Activated T-cell treated with anti-CD3 and anti-CD28 coated beads, Interleukin-2, amount 50 U/mL, for 4 hours (primary cell): ENCODE measurements around the gene SPEM1. TPM values are rescaled to one million over a fixed set of nuclear protein-coding genes. Genes with fewer than 3 reads are reported as not detected.

Source experiments
- ATAC-seq, 2 donors: fragments of 200-7000 bp; cut with Tn5 transposase; one replicate each; pipeline ENCODE4 v1.10.0; 2021
- DNase-seq: peaks from one replicate; pipeline ENCODE4 v3.0.0-alpha.2; 2020
- H3K27me3 Mint-ChIP-seq: one replicate; pipeline ENCODE4 v1.8.0; 2021; ENCODE audit warnings: low read depth, mixed read lengths
- H3K36me3 Mint-ChIP-seq: one replicate; pipeline ENCODE4 v1.8.0; 2022; ENCODE audit warnings: mixed read lengths; ENCODE audit not compliant: insufficient read depth
- H3K4me1 Mint-ChIP-seq: one replicate; pipeline ENCODE4 v1.8.0; 2021; ENCODE audit warnings: low read depth, mixed read lengths
- H3K4me3 Mint-ChIP-seq: one replicate; pipeline ENCODE4 v1.8.0; 2021; ENCODE audit warnings: mild to moderate bottlenecking, moderate library complexity, mixed read lengths
- H3K9me3 Mint-ChIP-seq: one replicate; pipeline ENCODE4 v1.8.0; 2021; ENCODE audit warnings: mixed read lengths
- total RNA-seq, 3 donors: library from RNA; stranded (reverse); gene quantifications; one replicate each; pipeline ENCODE4 v1.2.1, GENCODE V29; 2021

Gene SPEM1
- total RNA-seq, 3 donors from 2014 or later = not detected

DNA sequence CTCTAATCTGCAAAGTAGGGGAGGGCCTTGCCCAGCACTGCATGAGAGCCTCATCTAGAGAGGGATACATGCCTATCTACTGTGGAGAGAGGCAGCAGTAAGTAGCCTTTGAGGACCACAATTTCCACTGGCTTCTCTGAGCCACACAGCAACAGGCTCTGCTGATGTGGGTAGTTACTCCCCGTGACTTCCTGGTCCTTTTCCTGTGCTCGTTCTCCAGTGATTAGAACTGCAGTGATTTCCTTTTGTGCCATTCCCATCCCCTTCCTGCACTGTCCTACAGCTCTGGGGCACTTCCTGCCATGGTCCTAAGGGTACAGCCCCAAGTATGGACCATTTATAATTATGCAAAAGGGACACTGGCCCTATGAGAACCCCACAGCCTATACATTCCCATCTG is 28.8 kb upstream of the SPEM1 start:
- peaks cover 14% of the 10 kb centered on the region for H3K36me3 Mint-ChIP-seq
- DNase-seq (no peak), ATAC-seq (no peak)
- no peak overlapping the region for H3K4me3 Mint-ChIP-seq
- H3K27me3 Mint-ChIP-seq = no peaks in the 10 kb centered on the region
- peaks cover 29% of the 10 kb centered on the region for H3K4me1 Mint-ChIP-seq
- no peaks in the 10 kb centered on the region for H3K9me3 Mint-ChIP-seq

DNA sequence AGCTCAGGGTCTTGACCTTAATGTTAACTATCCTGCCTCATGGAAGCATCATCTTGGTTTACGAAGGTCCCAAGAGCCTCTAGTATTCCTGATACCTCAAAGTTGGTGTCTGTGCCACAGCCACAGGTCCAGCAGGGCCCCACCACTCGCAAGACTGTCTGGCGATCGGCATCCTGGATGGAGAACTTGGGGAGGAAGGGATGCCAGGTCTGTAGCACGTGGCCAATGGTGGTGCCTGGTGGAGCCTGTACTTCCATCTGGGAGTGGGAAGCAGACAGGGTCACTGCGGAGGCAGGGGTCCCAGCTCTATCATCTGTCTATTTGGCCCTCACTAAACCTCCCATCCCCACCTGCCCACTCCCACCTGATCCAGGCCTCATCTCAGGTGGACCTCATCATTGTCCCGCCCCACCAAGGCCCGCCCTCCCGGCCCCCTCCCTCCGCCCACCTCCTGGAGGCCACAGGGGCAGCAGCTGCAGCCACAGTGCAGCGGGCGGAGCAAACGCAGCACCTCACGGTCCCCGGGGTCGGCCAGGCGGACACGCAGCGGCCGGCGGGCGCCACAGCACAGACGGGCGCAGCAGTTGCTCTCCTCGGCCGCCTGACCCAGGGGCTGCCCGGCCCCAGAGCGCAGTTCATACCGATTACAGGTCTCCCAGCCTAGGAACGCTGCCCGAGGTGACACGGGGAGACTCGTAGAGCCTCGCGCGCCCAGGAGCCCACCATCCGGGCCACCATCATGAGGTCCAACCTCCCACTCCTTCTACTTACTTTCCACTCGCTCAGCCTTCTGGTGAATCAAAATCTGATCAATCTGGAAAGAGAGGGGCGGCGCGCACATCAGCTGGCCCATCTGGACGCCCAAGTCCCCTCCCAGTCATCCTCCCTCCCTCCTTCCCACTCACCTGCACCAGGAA is 27.2 kb upstream of the SPEM1 start:
- DNase-seq = no peak
- Mint-ChIP-seq H3K4me3 (peak overlapping the region; percentile 92), H3K36me3 (peaks cover 14% of the 10 kb centered on the region), H3K9me3 (no peaks in the 10 kb centered on the region), H3K4me1 (peaks cover 29% of the 10 kb centered on the region), H3K27me3 (no peaks in the 10 kb centered on the region)
- ATAC-seq = no peak

DNA sequence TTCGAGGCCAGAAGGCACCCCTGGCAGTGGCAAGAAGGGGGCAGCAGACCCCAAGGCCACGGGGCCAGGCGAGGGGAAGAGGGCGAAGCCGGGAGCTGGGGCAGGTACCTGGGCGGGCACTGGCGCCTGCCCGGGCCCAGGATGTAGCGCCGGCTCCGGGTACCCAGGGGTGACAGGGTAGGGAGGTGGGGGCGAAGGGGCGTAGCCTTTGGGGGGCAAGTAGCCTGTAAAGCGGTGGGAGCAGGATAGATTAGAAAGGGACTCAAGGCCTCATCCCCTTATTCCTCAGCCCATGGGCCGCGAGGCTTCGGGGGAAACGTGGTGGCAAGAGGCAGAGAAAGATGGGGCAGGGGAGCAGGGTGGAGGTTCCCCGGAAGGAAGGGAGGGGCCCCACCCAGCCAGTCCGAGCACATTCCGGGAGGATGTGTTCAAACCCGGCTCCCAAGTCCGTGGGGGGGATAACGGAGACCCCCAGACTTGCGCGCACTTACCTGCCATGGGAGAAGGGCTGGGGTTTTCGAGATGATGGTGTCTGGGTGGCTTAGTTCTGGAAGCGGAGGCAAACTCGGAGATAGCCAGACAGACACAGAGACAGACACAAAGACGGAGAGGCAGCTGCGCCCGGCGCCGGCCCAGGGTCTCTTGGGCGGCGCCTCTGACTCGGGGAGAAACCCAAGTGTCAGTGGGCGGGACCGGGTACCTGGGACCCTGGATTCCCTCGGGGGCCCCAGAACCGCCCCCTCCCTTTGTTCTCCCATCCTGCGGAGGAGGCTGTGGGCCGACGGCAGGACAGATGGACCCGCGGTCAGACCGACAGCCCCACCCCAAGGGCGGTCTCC is 26.3 kb upstream of the SPEM1 start:
- Mint-ChIP-seq H3K4me3 (peak overlapping the region; percentile 92), H3K27me3 (no peaks in the 10 kb centered on the region), H3K9me3 (no peaks in the 10 kb centered on the region), H3K4me1 (peaks cover 29% of the 10 kb centered on the region), H3K36me3 (peaks cover 14% of the 10 kb centered on the region)
- DNase-seq (peak; percentile 57), ATAC-seq (peak; percentile 55 to 57)

DNA sequence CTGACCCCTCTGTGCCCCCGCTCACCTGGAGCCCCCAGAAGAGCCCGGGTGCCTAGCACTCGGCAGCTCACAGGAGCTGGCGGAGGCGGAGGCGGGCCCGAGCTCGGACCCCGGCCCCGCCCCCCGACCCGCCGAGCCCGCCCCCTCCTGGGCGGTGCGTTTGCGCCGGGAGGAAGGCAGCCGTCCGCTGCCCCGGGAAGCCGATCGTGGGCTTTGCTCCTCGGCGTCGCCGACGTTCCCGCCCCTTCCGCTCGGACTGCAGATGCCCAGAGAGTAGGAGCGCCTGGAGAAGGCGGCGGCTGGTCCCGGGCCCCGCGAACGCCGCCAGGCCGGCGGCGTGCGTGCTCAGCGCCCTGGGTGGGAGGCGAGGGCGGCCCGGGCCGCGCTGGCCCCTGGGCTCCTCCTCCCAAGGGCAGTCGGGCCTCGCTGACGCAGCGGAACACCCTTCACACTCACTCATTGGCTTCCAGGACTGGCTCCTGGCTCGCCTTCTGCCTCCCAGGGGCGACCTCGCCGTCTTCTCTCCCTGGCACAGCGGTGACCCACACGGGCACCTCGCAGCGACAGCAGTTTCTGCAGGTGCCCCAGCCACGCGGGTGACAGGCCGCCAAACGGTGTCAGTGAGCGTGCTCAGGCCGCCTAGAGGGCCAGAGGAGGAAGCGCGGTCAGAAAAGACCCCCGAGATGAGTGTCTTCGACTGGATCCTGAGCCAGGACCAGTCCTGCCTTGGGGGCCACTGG is 25.5 kb upstream of the SPEM1 start, which contains the start of gene PLSCR3:
PLSCR3 (minus strand) TSS at position 74 of the 740 bp plus-strand sequence. CDS start 415 bp downstream, outside the sequence.
- no peaks in the 10 kb centered on the region for H3K9me3 Mint-ChIP-seq
- H3K27me3 Mint-ChIP-seq = no peaks in the 10 kb centered on the region
- H3K36me3 Mint-ChIP-seq = peaks cover 8% of the 10 kb centered on the region
- ATAC-seq (peak; percentile 91 to 92), DNase-seq (peak; percentile 76)
- H3K4me3 Mint-ChIP-seq = peak within 1 kb of the TSS; percentile 92
- H3K4me1 Mint-ChIP-seq = peaks cover 30% of the 10 kb centered on the region

DNA sequence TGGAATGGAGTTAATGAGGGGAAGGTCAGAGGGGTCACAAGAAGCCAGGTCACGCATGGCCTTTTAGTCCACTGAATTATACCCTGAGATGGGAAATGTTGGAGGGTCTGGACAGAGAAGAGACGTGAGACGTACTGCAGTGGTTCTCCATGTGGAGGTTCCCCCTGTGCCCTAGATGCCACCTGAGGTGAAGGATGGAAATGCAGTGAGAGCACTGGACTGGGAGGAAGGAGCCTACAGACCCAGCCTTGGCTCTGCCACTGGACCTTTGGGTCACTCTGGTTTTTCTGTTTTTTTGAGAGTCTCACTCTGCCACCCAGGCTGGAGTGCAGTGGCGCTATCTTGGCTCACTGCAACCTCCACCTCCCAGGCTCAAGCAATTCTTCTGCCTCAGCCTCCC is 24.0 kb upstream of the SPEM1 start:
- H3K9me3 Mint-ChIP-seq = no peaks in the 10 kb centered on the region
- peaks cover 5% of the 10 kb centered on the region for H3K36me3 Mint-ChIP-seq
- no peaks in the 10 kb centered on the region for H3K27me3 Mint-ChIP-seq
- peaks cover 26% of the 10 kb centered on the region for H3K4me1 Mint-ChIP-seq
- DNase-seq = no peak
- ATAC-seq = no peak
- H3K4me3 Mint-ChIP-seq = peak overlapping the region; percentile 1

DNA sequence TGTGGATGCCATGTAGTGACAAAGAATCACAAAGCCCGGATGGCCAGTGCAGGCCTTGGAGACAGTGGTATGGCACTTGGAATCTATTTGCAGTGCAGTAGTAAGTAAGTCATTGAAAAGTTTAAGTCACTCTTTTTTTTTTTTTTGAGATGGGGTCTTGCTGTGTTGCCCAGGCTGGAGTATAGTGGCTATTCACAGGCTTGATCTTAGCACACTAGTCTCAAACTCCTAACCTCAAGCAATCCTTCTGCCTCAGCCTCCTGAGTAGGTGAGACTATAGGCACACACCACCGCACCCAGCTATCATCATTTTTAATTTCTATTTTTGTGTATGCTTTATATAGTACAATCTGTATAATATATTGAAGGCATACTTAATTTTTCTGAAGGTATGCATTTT is 21.5 kb upstream of the SPEM1 start:
- ATAC-seq (no peak), DNase-seq (no peak)
- Mint-ChIP-seq H3K27me3 (no peaks in the 10 kb centered on the region), H3K9me3 (no peaks in the 10 kb centered on the region), H3K4me3 (no peak overlapping the region), H3K36me3 (no peaks in the 10 kb centered on the region), H3K4me1 (peaks cover 15% of the 10 kb centered on the region)

DNA sequence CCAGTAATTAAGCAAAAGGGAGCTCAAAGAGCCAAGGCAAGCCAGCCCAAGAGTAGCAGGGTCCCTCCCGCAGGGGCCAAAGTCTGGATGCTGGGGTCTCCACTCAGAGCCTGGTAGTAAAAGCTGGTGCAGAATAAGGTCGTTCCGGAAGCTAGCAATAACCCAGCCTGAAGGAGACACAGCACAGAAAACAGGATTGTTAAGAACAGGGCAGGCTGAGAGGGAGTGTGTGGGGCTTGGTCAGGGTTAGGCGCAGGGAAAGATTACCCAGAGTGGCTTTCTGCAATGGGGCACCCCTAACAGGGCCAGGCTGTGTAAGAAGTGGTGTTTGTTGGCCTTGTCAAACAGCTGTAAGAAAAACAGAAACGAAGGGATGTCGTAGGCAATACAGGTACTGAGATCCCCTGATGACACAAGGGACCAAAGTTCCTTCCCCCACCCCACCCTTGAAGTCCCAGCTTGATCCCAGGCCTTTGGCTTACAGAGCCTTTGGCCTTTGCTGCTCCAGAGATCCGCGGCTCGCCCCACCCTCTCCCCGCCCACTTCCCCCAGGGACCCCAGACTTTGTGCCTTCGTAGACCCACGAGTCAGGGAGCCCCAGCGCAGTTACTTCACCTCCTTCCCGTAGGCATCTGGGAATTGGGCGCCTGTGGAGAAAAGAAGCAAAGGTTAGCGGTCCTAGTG is 16.9 kb upstream of the SPEM1 start:
- H3K27me3 Mint-ChIP-seq = no peaks in the 10 kb centered on the region
- H3K36me3 Mint-ChIP-seq = no peaks in the 10 kb centered on the region
- ATAC-seq (no peak), DNase-seq (no peak)
- H3K4me3 Mint-ChIP-seq = peak overlapping the region; percentile 93
- H3K9me3 Mint-ChIP-seq = no peaks in the 10 kb centered on the region
- peaks cover 13% of the 10 kb centered on the region for H3K4me1 Mint-ChIP-seq

DNA sequence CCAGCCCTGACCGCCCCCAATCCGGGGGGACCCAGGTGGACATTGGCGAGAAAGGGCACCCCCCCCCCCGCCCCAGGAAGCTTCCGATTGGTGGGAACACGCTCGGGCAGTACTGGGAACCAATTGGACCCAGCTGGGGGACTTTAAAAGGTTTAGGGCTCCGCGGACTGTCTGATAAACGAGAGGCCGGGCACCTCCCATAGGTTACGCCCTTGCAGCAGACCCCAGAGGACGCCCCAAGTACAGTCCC is 16.5 kb upstream of the SPEM1 start:
- no peaks in the 10 kb centered on the region for H3K36me3 Mint-ChIP-seq
- H3K4me1 Mint-ChIP-seq = peaks cover 13% of the 10 kb centered on the region
- ATAC-seq = no peak
- H3K9me3 Mint-ChIP-seq = no peaks in the 10 kb centered on the region
- H3K4me3 Mint-ChIP-seq = peak overlapping the region; percentile 93
- no peaks in the 10 kb centered on the region for H3K27me3 Mint-ChIP-seq
- DNase-seq = no peak

DNA sequence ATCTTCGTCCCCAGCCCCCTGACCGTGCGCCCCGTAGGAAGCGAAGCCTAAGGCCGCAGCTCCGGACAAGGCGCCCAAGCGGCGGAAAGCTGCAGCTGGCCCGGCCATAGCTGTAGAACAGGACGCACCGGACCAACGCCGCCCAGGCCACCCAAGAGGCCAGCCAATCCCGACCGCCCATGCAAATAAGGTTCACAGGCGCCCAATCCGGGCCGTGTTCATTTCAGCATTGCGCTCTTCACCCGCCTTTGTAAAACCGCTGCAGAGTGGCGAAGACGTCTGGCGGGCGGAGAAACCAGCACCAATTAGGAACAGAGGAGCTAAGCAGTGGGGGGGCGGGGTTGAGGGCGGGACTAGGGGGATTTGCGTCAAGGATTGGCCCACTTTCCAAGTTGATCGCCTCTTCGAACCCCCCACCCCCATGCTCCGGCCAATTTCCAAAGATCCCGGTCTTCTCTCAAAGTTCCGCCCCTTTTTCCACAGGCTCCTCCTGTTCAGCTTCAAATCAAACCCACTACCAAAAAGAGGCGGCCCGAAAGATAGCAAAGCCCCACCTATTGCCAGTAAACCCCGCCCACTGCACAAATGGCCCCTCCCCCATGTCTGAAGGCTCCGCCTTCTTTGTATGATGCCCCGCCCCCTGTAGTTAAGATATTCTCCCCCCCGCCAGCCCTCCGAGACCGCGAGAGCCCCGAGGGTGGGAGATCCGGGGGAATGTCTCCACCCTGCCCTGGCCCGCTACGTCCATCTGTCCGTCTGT is 16.0 kb upstream of the SPEM1 start, which contains the start of gene TMEM256:
TMEM256 (minus strand) TSS at position 121 of the 760 bp plus-strand sequence; CDS start at position 108, 13 bp downstream.
- H3K4me3 Mint-ChIP-seq = peak within 1 kb of the TSS; percentile 93
- DNase-seq = peak; percentile 90
- no peaks in the 10 kb centered on the region for H3K36me3 Mint-ChIP-seq
- H3K9me3 Mint-ChIP-seq = no peaks in the 10 kb centered on the region
- H3K4me1 Mint-ChIP-seq = peaks cover 13% of the 10 kb centered on the region
- H3K27me3 Mint-ChIP-seq = no peaks in the 10 kb centered on the region
- peak; percentile 91 to 94 for ATAC-seq

DNA sequence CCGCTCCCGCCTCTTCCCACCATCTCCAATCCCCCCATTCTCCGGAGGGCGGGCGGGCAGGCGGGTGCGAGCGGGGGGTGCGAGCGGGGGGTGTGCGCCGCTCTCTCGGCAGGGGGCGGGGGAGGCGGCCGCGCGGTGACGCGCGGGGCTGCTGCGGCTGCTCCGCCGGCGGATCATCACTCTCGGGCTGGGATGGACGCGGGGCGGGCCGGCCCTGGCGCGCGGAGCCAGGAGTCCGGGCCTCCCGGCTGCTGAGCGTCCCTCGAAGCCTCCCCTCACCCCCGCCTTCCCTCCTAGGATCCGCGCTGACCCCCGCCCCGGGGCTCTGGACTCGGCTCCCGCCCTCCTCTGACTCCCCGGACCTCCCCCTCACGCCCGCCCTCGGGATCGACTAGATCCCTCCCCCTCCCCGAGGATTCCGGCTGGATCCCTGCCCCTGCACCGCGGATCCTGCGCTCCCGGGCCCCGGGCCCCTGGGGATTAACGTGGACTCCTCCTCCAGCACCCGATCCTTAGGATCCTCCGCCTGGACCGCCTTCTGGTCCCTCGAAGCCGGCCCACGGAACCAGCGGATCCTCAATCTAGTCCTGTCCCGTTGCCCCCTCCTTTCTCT is 15.3 kb upstream of the SPEM1 start:
- DNase-seq (peak; percentile 64), ATAC-seq (peak; percentile 56 to 62)
- H3K4me1 Mint-ChIP-seq = peaks cover 11% of the 10 kb centered on the region
- no peaks in the 10 kb centered on the region for H3K27me3 Mint-ChIP-seq
- peak overlapping the region; percentile 93 for H3K4me3 Mint-ChIP-seq
- H3K9me3 Mint-ChIP-seq = no peaks in the 10 kb centered on the region
- no peaks in the 10 kb centered on the region for H3K36me3 Mint-ChIP-seq

DNA sequence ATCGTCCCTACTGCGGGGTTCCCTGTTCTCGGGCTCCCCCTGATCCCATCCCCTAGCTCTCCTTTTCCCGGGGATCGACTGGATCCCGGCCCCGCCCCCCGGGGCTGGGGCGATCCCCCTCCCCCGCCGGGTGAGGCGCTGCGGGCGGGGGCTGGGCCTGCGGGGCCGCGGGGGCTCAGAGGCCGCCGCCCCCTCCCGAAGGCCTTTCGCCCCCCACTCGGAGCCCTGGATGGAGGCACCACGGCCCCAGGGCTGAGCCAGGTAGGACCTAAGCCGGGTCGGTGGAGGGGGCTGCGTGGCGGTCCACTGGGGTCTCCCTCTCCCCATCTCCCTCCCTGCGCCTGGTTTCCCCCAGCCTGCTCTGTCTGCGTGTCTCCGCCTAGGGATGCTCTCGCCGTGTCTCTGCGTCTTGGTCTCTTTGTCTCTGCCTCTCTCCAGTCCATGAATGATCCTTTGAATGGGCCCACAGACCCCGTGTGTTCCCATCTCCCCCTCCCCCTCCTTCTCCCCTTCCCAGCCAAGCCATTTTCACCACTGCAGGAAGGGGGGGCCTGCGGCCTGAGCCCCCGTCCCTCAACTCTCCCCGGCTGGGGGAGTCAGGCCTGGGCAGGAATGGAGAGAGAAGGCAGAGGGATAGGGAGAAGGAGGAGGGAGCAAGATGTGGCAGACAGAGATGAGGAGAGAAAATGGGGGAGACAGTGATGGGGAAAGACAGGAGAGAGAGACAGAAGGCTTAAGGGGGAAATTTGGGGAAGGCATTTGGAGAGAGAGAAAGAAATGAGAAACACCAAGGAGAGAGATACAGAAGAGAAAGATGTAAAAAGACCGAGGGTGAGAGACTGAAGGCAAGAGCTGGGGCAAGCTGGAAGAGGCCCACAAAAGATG is 14.5 kb upstream of the SPEM1 start:
- DNase-seq = no peak
- H3K9me3 Mint-ChIP-seq = no peaks in the 10 kb centered on the region

DNA sequence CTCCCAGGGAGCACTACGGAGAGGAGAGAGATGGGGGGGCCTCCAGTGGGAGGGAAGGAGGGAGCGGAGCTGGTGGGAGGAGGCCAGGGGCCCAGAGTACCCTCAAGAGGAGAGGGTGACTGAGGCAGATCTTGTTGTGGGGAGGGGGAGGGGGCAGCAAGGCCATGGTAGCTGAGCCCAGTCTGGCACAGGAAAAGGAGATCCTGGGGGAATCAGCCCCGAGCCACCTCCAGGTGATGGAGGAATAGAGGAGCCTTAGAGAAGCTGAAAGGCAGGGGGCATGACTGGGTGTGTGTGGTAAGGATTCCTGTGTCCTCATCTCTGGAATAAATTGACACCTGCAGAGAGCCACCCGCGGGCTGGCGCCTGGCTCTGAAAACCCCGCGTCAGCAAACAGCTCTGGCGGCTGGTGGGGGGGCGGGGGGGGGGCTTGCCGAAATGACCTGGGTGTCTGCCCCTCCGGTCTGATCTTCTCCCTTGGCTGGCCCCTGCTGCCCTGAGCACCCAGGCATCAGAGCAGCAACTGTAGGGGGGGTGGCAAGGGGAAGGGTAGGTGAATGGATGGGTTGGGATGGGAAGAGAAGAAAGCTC is 13.8 kb upstream of the SPEM1 start:
- ATAC-seq (no peak), DNase-seq (no peak)
- Mint-ChIP-seq H3K4me1 (peaks cover 11% of the 10 kb centered on the region), H3K27me3 (no peaks in the 10 kb centered on the region), H3K36me3 (no peaks in the 10 kb centered on the region), H3K9me3 (no peaks in the 10 kb centered on the region), H3K4me3 (peak overlapping the region; percentile 67)

More for the DNA sequence above, 14.5 kb upstream of the SPEM1 start:
- no peak for ATAC-seq
- Mint-ChIP-seq H3K4me1 (peaks cover 11% of the 10 kb centered on the region), H3K36me3 (no peaks in the 10 kb centered on the region), H3K4me3 (peak overlapping the region; percentile 76), H3K27me3 (no peaks in the 10 kb centered on the region)
